IPS-20b (cell line): ENCODE measurements around the gene REG3A.

Experiments
- H3K27ac ChIP-seq: one replicate; pipeline ENCODE4 v1.5.1; 2013; ENCODE audit warnings: low read length
- H3K27me3 ChIP-seq: 2 replicates; pipeline ENCODE4 v1.6.1; 2013; ENCODE audit warnings: mild to moderate bottlenecking, low read length, inconsistent platforms; ENCODE audit not compliant: insufficient read depth
- H3K36me3 ChIP-seq: 2 replicates; pipeline ENCODE4 v1.6.1; 2013; ENCODE audit warnings: low read depth, mild to moderate bottlenecking, inconsistent platforms, low read length, moderate library complexity; ENCODE audit not compliant: insufficient read depth
- H3K4me1 ChIP-seq: 2 replicates; pipeline ENCODE4 v1.6.1; 2013; ENCODE audit warnings: mild to moderate bottlenecking, control low read depth, inconsistent platforms, low read length, moderate library complexity; ENCODE audit not compliant: insufficient read depth
- H3K4me3 ChIP-seq: 2 replicates; pipeline ENCODE4 v1.5.1; 2013; ENCODE audit warnings: mild to moderate bottlenecking, low read length, inconsistent platforms
- H3K9ac ChIP-seq: 2 replicates; pipeline ENCODE4 v1.6.1; 2013; ENCODE audit warnings: low read depth, mild to moderate bottlenecking, inconsistent platforms, low read length, moderate library complexity
- H3K9me3 ChIP-seq: 2 replicates; pipeline ENCODE4 v1.6.1; 2013; ENCODE audit warnings: mild to moderate bottlenecking, low read depth, low read length, inconsistent platforms; ENCODE audit not compliant: insufficient read depth

Gene REG3A

GRCh38 chr2:79159030-79159429, 523 bp downstream of the REG3A start:
- Histone ChIP-seq H3K36me3 (no peaks in the 10 kb centered on the region), H3K27me3 (no peaks in the 10 kb centered on the region), H3K4me3 (no peak overlapping the region), H3K27ac (no peak overlapping the region), H3K9me3 (no peaks in the 10 kb centered on the region), H3K4me1 (no peaks in the 10 kb centered on the region), H3K9ac (no peak overlapping the region)

- Histone ChIP-seq H3K9me3 (no peaks in the 10 kb centered on the region), H3K36me3 (no peaks in the 10 kb centered on the region), H3K27ac (no peak overlapping the region), H3K4me1 (no peaks in the 10 kb centered on the region), H3K27me3 (no peaks in the 10 kb centered on the region), H3K4me3 (no peak overlapping the region), H3K9ac (no peak overlapping the region)
Measured at GRCh38 chr2:79155826-79156476, 3.6 kb downstream of the REG3A start.

- Histone ChIP-seq H3K9ac (no peak overlapping the region), H3K4me1 (no peaks in the 10 kb centered on the region), H3K27ac (no peak overlapping the region), H3K4me3 (no peak overlapping the region), H3K9me3 (no peaks in the 10 kb centered on the region), H3K36me3 (no peaks in the 10 kb centered on the region), H3K27me3 (no peaks in the 10 kb centered on the region)
Measured at GRCh38 chr2:79139423-79139822, 20.1 kb downstream of the REG3A start.

GRCh38 chr2:79138385-79138784, 21.2 kb downstream of the REG3A start:
- H3K27me3 ChIP-seq, result no peaks in the 10 kb centered on the region
- no peaks in the 10 kb centered on the region for H3K4me1 ChIP-seq
- H3K27ac ChIP-seq, result no peak overlapping the region
- no peaks in the 10 kb centered on the region for H3K36me3 ChIP-seq
- H3K4me3 ChIP-seq, result no peak overlapping the region
- H3K9me3 ChIP-seq, result no peaks in the 10 kb centered on the region
- no peak overlapping the region for H3K9ac ChIP-seq

- Histone ChIP-seq H3K27me3 (no peaks in the 10 kb centered on the region), H3K9ac (no peak overlapping the region), H3K9me3 (no peaks in the 10 kb centered on the region), H3K27ac (no peak overlapping the region), H3K4me1 (no peaks in the 10 kb centered on the region), H3K36me3 (no peaks in the 10 kb centered on the region), H3K4me3 (no peak overlapping the region)
Measured at GRCh38 chr2:79131687-79132086, 27.9 kb downstream of the REG3A start.

GRCh38 chr2:79129804-79130203, 29.7 kb downstream of the REG3A start:
- Histone ChIP-seq H3K36me3 (no peaks in the 10 kb centered on the region), H3K9me3 (no peaks in the 10 kb centered on the region), H3K9ac (no peak overlapping the region), H3K27me3 (no peaks in the 10 kb centered on the region), H3K4me3 (no peak overlapping the region), H3K27ac (no peak overlapping the region), H3K4me1 (no peaks in the 10 kb centered on the region)

- H3K36me3 ChIP-seq, result no peaks in the 10 kb centered on the region
- H3K27me3 ChIP-seq, result no peaks in the 10 kb centered on the region
- H3K4me3 ChIP-seq, result no peak overlapping the region
- no peaks in the 10 kb centered on the region for H3K9me3 ChIP-seq
- H3K4me1 ChIP-seq, result no peaks in the 10 kb centered on the region
- H3K27ac ChIP-seq, result no peak overlapping the region
- H3K9ac ChIP-seq, result no peak overlapping the region
Measured at GRCh38 chr2:79129260-79129659, 30.3 kb downstream of the REG3A start.

GRCh38 chr2:79128406-79128805, 31.1 kb downstream of the REG3A start:
- no peaks in the 10 kb centered on the region for H3K27me3 ChIP-seq
- no peaks in the 10 kb centered on the region for H3K4me1 ChIP-seq
- H3K36me3 ChIP-seq, result no peaks in the 10 kb centered on the region
- H3K27ac ChIP-seq, result no peak overlapping the region
- no peak overlapping the region for H3K9ac ChIP-seq
- no peaks in the 10 kb centered on the region for H3K9me3 ChIP-seq
- H3K4me3 ChIP-seq, result no peak overlapping the region

- no peaks in the 10 kb centered on the region for H3K36me3 ChIP-seq
- H3K4me3 ChIP-seq, result no peak overlapping the region
- H3K27me3 ChIP-seq, result no peaks in the 10 kb centered on the region
- H3K9ac ChIP-seq, result no peak overlapping the region
- H3K4me1 ChIP-seq, result no peaks in the 10 kb centered on the region
- H3K9me3 ChIP-seq, result no peaks in the 10 kb centered on the region
- no peak overlapping the region for H3K27ac ChIP-seq
Measured at GRCh38 chr2:79125721-79125985, 33.9 kb downstream of the REG3A start.

GRCh38 chr2:79124907-79125720, 34.4 kb downstream of the REG3A start:
- H3K4me3 ChIP-seq, result no peak overlapping the region
- no peaks in the 10 kb centered on the region for H3K9me3 ChIP-seq
- H3K4me1 ChIP-seq, result no peaks in the 10 kb centered on the region
- no peak overlapping the region for H3K9ac ChIP-seq
- no peaks in the 10 kb centered on the region for H3K36me3 ChIP-seq
- H3K27me3 ChIP-seq, result no peaks in the 10 kb centered on the region
- H3K27ac ChIP-seq, result no peak overlapping the region

GRCh38 chr2:79122676-79123075, 36.9 kb downstream of the REG3A start:
- no peak overlapping the region for H3K4me3 ChIP-seq
- H3K27me3 ChIP-seq, result no peaks in the 10 kb centered on the region
- H3K4me1 ChIP-seq, result no peaks in the 10 kb centered on the region
- H3K9me3 ChIP-seq, result no peaks in the 10 kb centered on the region
- no peak overlapping the region for H3K27ac ChIP-seq
- no peak overlapping the region for H3K9ac ChIP-seq
- no peaks in the 10 kb centered on the region for H3K36me3 ChIP-seq

- no peak within 1 kb of the TSS for H3K9ac ChIP-seq
- no peaks in the 10 kb centered on the region for H3K27me3 ChIP-seq
- H3K4me3 ChIP-seq, result no peak within 1 kb of the TSS
- no peaks in the 10 kb centered on the region for H3K4me1 ChIP-seq
- H3K36me3 ChIP-seq, result no peaks in the 10 kb centered on the region
- no peaks in the 10 kb centered on the region for H3K9me3 ChIP-seq
- H3K27ac ChIP-seq, result no peak within 1 kb of the TSS
Measured at GRCh38 chr2:79120194-79120713, 39.3 kb downstream of the REG3A start, which contains the start of gene REG1A. Gene REG1A (plus strand): TSS chr2:79120488. CDS start chr2:79120862, 374 bp downstream.
